Measurements from ENCODE around the gene NECTIN1.

DNA sequence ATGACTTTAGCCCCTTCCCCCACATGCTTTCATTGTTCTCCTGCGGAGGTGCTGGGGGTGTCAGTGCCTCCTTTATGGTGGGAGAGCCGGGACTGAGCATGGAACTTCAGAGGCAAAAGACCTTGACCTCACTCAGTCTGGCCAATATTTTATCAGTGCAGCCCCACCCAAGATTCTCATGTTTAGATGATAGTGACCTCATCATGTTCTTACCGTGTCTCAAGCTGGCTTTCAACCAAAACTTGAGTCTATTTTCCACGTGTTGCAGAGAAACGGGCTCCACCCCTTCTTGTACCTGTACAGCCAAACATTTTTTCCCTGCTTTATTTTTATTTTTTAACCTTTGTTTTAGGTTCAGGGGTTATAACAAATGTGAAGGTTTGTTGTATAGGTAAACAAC, 47.7 kb upstream of the NECTIN1 start:
- no peak for TF ChIP-seq MXI1 (IDR thresholded peaks at IDR 0.05; ENCODE audit: borderline replicate concordance, low read depth, low read length)
- TF ChIP-seq RFX5 (IDR thresholded peaks at IDR 0.05; ENCODE audit: low read depth, low read length): no peak
- TF ChIP-seq, protein P1, sequence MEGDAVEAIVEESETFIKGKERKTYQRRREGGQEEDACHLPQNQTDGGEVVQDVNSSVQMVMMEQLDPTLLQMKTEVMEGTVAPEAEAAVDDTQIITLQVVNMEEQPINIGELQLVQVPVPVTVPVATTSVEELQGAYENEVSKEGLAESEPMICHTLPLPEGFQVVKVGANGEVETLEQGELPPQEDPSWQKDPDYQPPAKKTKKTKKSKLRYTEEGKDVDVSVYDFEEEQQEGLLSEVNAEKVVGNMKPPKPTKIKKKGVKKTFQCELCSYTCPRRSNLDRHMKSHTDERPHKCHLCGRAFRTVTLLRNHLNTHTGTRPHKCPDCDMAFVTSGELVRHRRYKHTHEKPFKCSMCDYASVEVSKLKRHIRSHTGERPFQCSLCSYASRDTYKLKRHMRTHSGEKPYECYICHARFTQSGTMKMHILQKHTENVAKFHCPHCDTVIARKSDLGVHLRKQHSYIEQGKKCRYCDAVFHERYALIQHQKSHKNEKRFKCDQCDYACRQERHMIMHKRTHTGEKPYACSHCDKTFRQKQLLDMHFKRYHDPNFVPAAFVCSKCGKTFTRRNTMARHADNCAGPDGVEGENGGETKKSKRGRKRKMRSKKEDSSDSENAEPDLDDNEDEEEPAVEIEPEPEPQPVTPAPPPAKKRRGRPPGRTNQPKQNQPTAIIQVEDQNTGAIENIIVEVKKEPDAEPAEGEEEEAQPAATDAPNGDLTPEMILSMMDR (conservative IDR thresholded peaks at IDR 0.05; ENCODE audit: low read depth, low read length): no peak
- no peak for TF ChIP-seq POLR2A (IDR thresholded peaks at IDR 0.05; ENCODE audit: low read depth, low read length)

Measured in IMR-90 (cell line).